GM19025 (cell line): ENCODE measurements around the gene MED20.

Experiments used
- ATAC-seq: cut with Tn5 transposase; IDR thresholded peaks from one replicate; pipeline ENCODE4 v1.9.1; 2021; ENCODE audit warnings: mild to moderate bottlenecking, low read depth, moderate library complexity; ENCODE audit not compliant: unreplicated experiment

Gene MED20

DNA sequence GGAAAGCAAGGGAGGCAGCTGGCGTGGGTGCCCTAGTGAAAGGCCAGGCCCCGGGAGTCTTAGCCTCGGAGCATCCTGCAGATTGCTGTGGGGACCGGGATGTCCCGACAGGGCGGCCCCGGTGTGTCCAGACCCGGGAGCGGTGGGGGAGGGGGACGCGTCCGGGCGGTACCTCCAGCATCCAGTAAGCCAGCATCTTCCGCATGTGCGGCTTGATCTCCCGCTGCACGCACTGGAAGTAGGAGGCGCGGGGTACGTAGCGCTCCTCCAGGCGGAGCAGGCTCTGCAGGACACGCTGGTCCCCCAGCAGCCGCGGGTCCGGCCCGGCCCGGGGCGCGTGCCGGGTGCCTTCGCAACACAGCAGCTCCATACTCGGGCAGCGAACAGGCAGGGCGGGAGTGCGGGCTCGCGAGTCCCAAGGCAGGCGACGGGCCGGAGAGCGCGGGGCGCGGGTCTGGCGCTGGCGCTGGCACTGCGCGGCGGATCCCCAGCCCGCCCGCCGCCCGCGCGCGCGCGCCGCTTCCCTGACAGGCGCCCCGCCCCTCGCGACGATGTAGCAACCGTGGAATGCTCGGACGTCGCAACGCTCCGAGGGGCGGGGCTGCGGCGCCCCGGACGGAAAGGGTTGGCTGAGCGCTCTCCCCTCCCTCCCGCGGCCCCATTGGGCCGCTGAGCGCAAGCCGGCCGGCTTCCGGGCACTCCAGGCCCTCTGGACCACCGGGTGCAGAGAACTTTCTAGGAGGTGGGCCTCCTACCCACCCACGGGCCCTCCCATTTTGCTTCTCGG lies 20.5 kb upstream of the MED20 start, which contains the start of gene CCND3:
Gene CCND3, minus strand, starts transcription at position 529 of the 787 bp plus-strand sequence. Its CDS starts 159 bp downstream, at position 370.
- peak; percentile 91 for ATAC-seq

DNA sequence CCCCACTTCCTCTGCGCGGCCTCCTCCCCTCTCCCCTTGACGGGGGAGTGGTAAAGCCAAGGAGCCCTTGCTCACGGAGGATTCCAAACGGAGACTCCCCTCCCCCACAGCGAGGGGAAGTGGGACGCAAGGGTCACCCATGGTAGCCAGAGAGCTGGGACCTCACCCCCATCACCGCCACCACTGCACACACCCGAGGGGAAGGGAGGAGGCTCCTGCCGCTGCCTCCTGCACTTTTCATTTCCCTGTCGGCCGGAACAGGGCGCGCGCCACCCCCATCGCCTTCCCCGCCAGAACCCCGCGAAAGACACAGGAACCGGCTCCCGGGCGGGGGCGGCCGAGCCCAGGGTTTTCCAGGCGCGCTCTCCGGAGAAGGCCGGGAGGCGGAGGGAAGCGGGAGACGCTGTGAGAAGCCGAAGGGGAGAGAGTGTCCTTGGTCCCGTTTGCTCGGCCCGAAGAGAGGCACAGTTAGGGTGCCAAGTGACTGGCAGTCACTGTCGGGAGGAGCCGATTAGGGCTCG lies 19.9 kb upstream of the MED20 start:
- ATAC-seq = no peak

DNA sequence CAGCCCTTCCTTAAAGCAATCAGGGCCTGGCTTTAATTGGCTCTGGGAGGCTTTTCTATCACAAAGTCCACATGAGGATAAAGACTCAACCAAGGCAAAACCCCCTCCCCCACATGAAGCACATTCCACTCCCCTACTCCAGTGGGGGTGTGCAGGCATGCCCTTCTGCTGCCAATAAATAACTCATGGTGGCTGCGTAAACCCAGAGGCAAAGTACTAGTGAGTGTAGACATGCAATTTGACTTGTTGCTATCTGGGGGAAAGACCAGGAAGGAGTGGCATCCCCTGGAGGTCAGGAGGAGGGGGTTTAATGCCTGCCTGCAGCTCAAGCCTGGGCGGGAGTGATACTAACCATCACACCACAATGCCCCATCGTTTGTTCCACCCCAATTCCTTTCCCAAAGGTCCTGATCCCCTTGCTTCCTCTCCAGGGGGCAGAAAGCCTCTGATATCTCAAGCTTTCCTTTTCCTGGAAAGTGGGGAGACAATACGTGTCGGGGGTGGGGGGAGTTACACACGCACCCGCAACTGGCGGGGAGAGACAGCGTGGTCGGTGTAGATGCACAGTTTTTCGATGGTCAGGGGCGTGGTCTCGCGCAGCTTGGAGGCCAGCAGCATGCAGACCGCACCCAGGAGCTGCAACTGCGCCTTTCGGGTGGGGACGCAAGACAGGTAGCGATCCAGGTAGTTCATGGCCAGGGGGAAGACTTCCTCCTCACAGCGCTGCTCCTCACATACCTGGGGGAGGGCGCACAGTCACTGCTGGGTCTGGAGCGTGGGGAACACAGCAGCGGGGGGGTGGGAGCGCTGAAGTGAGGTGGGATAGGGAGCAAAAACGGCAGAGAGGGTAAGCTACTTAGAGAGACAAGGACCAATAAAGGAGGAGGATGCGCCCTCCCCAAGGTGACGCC lies 19.2 kb upstream of the MED20 start:
- ATAC-seq = no peak

DNA sequence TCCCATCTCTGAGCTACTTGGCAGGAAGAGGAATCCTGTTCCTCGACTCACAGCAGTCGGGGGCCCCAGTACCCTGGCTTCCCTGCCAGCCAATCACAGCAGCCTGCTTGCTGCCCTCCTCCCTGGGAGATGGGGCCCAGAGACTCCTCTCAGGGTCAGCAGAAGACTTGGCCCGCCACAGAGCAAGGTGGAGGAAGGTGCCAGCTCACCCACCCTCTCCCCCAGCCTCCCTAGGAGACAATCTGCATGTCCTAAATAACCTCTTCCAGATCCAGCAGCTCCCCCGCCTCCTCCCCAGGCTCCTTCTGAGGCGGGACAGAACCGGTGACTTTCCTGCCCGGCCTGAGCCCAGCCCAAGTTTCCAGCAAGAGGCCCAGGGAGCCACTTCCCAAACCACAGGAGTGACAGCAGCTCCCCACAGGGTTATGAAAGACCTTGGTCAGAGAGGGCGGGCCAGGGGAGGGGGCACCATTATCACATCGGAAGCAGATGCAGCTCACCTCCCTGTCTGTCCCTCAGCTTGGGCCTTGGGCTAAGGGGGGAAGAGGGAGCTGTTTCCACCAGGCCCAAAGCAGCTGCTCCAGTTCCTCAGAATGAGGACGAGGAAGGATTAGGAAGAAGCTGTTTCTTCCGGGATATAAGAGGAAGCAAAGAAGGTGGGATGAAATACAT lies 18.4 kb upstream of the MED20 start:
- ATAC-seq = no peak

DNA sequence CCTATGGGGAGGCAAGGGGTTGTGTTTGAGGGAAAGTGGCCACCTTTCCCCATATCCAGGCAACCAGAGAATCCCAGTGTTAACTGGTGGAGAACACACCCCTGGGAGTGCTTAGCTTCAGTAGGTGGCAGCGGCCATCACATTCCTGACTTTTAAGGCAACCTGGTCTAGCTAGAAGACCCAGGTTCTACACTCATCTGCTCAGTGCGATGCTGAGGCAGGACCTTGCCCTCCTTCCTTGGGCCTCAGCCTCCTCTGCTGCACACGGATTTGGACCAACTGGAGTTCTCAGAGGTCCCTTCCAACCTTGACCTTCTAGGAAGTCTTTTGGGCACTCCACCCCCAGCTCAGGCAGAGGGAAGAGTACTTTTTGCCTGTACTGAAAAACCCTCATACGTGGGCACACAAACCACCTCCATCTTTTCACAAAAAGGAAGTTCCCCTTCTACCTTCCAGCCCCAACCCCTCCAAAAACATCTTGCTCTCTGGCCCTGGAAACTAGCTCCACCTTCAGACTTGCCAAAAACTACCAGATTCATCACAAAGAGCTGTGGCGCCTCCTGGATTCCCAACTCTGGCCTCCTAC lies 17.7 kb upstream of the MED20 start:
- ATAC-seq = no peak

DNA sequence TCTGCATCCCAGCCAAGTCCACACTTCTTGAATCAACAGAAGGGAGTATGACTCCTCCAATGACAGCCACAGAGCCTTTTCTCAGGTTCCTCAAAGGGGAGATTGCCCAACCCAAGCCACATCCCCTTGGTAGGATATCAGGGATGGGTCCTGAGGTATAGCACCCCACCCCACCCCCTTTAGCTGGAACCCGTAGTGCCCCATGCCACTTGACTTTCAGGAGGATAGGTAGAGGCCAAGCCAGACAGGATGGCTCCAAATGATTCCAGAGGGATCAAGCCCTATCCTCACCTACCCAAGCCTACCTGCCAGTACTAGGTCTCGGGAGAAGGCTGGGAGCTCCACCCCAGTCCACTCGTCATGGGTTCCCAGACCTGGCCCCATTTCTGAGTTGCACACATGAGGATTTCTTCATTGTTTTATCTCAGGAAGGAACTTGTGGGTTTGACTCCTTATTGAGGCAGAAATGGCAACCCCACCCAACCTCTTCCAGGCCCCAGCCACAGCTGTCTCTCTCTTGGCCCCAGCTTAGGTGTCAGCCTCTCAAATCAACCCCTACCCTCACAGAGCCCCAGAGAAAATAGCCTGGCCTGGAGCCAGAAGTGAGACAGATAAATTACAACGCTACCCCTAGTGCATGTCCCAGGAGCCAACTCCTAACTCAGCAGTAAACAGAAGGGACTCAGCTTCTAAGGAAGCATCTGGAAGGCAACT lies 17.1 kb upstream of the MED20 start:
- no peak for ATAC-seq

DNA sequence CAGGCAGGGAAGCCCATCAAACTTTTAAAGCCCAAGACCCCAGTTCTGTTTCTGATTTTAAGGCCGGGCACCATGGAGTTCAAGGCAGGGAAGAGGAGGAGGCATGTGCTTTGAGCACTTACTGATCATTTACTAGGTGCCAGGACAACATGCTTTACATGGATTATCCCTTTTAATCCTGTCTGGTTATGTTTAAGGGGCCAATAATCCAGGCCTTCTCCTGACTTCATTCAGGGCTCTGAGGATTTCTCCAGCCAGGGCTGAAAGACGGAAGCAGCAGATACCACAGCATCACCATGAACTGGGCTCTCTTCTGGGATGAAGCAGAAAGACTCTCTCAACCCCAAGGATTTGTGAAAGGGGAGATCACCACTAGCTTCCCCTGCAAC lies 16.5 kb upstream of the MED20 start:
- no peak for ATAC-seq

DNA sequence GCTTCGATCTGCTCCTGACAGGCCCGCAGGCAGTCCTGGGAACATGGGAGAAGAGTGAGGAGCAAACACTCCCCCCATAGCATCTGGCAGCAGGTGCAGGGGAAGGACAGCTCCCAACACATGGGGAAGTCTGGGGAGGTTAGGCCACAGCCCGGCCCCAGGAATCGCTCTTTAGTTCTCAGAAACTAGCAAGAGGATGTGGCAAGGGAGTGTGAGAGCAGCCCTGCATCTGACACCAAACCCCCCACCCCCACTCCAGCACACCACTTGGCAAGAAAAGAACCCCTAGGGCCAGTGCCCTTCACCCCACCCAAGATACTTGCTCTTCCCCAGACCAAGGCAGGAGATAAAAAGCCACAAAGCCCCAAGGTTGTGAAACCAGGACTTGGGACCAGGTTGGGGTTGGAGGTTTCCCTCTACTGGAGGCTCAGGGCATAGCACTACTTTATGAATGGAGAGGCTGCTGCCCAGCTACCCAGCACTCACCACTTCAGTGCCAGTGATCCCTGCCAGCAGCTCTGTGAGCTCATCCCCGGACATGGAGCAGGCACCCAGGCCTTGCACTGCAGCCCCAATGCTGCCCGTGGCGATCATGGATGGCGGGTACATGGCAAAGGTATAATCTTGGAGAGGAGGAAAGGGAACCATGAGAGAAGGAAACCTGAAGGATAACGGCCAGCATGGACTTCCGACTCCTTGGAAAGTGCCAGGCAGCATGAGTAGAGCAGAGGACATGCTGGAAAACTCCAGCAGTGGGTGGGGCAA lies 15.3 kb upstream of the MED20 start:
- ATAC-seq = no peak

DNA sequence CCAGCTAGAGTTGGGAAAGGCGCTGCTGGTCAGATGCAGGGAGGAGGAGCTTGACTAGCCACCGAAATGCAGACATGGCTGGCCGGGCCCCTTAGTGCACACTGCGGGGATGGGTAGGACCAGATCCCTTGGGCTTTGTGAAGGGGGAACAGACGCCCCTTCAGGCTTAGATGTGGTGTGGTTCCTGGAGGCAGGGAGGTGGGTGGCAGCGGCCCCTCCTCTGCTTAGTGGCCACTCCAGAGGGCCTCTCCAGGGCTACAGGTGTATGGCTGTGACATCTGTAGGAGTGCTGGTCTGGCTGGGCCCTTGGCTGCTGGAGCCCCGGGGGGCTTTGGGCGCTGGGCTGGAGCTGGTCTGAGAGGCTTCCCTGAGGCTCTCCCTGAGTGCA lies 14.7 kb upstream of the MED20 start:
- no peak for ATAC-seq

DNA sequence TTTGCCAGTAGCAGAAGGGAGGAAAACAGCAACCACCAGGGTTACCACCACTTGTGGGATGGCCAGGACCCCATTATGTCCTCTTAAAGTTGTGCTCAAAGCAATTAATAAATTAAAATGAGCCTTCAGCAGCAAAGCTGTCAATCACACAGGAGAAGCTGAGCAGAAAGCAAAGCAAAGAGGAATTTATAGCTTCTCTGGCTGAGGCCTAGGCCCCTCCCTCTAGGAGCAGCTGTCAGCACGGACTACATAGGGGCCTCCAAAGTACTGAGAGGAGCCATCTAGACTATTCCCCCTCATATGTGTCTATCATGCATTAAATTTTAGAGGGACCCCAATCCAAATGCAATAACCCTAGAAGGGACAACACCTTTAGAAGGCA lies 14.2 kb upstream of the MED20 start:
- no peak for ATAC-seq

DNA sequence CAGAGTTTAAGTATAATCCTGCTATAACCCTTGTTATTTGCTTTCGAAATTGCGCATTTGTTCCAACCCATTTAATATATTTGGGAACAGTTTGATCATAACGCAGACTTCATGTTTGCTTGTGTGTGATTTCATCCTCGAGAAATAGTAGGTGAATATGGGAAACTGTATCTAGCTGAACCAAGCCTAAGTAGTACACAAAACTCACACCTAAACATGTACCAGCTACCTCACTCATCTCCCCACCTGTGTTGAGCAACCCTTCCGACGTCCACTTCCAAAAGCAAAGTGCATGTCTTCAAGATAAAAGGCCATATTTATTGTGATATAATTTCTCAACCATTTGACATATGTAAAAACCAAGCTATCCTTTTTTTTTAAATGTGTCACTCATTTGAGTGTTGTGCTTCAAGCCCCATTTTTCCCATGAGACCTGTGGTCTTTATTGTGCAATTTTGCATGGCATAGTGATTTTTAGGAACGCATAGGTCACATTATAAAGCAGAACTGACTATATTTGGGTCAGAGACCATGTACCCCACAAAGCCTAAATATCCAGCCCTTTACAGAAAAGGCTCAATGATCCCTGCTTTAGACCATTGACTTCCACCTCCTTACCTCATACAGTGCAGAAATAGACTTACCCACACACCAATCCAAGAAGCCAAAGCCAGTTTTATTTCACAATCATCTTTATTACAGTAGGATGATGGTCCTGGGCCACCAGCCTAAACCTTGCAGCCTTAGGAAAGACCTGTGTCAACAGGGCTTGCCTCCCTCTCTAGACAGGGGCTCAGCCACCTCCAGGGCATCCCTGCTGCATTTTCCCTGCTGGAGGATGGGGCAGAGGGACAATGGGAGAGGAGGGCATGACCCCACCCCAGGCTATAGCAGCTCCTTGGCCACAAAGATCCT lies 13.6 kb upstream of the MED20 start:
- ATAC-seq = no peak

DNA sequence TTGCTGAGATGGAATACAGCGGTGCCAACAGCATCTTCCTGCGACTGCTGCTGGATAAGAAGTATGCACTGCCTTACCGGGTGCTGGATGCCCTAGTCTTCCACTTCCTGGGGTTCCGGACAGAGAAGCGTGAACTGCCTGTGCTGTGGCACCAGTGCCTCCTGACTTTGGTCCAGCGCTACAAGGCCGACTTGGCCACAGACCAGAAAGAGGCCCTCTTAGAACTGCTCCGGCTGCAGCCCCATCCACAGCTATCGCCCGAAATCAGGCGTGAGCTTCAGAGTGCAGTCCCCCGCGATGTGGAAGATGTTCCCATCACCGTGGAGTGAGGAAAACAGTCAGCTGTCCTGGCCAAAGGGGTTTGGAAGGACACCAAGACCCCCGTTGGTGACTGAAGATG lies 11.4 kb upstream of the MED20 start:
- no peak for ATAC-seq

DNA sequence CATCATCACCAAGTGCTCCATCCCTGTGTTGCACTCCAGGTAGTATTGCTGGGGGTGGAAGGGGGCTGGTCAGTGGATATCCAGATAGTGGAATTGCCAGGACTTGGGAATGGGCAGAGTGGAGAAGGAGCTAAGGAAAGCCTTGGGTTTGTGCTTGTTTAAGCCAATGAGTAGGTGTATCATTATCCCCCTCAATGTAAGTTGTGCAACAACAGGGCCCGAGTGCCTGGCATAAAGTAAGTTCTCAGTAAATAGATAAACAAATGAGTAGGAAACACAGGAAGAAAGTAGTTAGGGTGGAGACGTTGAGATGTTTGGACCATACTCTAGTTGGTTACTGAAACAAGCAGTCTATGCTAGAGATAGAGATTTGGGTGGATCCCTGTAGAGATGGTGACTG lies 10.9 kb upstream of the MED20 start:
- ATAC-seq = no peak

DNA sequence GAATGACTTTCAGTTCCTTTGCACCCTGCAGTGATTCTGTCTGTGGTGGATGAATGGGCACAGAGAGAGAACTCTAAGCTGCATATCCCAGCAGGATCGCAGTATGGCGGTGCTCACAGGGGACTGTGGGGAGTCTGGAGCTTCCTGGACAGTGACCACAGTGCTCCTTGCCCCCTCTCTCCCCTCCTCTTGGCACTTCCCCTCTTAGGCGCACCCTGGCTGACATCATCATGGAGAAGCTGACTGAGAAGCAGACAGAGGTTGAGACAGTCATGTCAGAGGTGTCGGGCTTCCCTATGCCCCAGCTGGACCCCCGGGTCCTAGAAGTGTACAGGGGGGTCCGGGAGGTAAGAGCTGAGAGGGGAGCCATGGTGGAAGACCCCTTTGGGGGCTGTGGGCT lies 9.0 kb upstream of the MED20 start:
- ATAC-seq = no peak

DNA sequence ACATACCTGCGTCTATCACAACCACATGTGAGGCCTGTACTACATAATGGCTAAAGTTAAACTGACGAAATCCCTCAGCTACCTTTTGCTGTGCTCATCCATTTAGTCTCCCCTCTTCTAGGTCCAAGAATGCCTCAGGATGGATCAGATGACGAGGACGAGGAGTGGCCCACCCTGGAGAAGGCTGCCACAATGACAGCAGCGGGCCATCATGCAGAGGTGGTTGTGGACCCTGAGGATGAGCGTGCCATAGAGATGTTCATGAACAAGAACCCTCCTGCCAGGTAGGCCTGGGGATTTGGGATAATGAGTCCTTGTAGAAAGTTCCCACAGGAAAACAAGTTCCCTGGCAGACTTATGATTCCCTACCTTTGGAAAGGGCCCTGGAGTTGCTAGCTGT lies 6.3 kb upstream of the MED20 start:
- ATAC-seq = no peak

DNA sequence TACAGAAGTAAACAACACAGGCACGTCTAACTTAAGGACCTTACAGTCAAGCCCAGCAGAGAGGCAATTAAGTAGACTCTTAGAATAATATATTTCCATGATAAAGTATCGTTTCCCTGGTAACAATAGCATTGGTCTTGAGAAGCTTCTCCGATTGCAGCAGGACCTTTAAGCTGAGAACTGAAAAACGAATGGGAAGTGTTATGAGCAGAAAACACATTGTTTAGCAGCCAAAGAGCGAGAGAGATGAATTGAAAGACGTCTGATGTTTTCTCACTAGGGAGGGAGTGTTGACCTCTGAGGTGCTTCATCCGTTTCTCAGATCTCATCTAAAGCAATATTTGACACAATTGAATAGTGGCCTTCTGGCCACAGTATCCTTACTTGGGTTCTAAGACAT lies 1.2 kb upstream of the MED20 start:
- no peak for ATAC-seq

DNA sequence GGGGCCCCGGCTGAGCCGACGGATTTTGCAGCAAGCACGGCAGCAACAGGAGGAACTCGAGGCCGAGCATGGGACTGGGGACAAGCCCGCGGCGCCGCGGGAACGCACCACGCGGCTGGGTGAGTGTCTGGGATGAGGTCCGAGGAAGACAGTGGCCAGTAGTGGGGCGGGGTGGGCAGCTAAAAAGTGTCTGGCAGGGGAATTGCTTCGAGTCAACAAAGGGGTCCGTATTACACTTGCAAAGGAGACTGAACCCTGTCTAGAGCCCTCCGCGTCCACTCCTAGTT lies 716 bp upstream of the MED20 start:
- no peak for ATAC-seq

DNA sequence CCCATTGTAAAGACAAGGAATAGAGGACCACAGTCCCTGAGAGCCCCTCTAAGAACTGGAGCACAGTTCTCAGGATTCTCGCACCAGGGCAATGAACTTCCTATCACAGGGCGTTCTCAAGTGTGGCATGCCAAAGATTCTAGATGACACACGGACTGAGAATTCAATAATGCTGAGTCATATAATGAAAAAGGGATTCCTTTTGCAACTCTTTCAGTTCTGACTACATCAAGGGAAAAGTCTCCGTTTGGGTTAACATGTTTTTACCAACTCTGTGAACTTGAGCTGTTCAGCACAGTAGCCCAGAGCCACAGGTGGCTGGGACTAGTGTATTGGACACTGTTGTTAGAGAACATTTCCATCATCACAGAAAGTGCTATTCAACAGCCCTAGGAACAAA lies 3.4 kb downstream of the MED20 start:
- no peak for ATAC-seq
